ENCODE results near the gene U2SURP.

Gene U2SURP

GRCh38 chr3:143101792-143102381, 100.5 kb downstream of the U2SURP start:
- no peak for DNase-seq (ENCODE audit: low spot score)

GRCh38 chr3:143103652-143104051, 102.3 kb downstream of the U2SURP start:
- no peak for DNase-seq (ENCODE audit: low spot score)

DNA sequence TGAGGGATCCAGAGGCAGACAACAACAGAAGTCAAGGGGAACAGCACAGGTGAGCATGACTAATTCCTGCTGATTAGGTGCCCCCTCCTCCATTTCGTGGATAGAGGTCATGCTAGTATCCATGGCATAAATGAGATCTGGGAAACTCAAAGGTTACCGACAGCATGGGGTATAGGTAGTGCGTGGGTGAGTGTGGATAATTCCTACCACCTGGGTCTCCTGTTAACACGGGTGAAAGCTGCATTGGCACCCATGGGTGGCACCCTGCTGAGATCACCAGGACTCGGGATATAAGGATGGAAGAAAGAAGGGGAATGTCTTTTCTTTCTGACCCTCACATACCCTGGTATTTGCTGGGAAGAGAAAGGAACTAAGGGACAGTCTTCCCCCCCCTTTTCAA, 103.8 kb downstream of the U2SURP start:
- no peak for DNase-seq (ENCODE audit: low spot score)

DNA sequence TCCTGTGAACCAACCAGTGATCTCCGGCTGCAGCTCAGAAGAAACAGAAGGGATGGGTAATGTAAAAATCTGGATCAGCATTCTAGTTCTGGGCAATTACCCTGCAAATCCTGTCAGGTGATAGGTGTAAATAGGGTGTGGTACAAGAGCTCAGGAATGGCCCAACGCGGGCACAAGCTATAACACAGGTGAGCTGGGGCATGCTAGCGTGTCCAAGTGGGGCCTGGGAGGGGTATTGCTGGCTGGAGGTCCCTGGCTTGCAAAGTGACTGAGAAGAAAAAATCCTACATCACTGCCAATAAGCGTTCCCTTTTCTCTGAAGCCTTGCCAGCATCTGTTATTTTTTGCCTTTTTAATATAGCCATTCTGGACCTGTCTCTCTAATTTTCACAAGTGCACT, 108.5 kb downstream of the U2SURP start:
- DNase-seq (ENCODE audit: low spot score): no peak
